K562 (cell line): Measurements from ENCODE around the gene APLF. TPM values are rescaled to one million over a fixed set of nuclear protein-coding genes. Genes with fewer than 3 reads are reported as not detected.

Source experiments
- CEBPG ChIP-seq, 3 experiments: fragments of 200-800 bp in 1 of 3; sonication (Bioruptor generic) in 1 of 3; sonication (generic) in 1 of 3; formaldehyde crosslinking in 1 of 3; IDR thresholded peaks in 2 of 3; conservative IDR thresholded peaks in 1 of 3; 2 replicates each; pipeline versions ENCODE4 v1.6.1 to v1.8.0; 2016 to 2022; ENCODE audit warnings: missing compliant biosample characterization in 2 of 3, missing genetic modification characterization in 2 of 3, mild to moderate bottlenecking in 1 of 3, missing genetic modification reagents in 1 of 3
- GABPB2 ChIP-seq: fragments of 250-450 bp; sonication (Bioruptor Pico); conservative IDR thresholded peaks from 2 replicates; pipeline ENCODE4 v1.5.1; 2021; ENCODE audit warnings: mild to moderate bottlenecking
- GTF2A2 ChIP-seq: IDR thresholded peaks from 2 replicates; pipeline ENCODE4 v1.6.1; 2016; ENCODE audit warnings: mild to moderate bottlenecking, missing genetic modification characterization, missing compliant biosample characterization
- LARP7 ChIP-seq: fragments of 450-650 bp; IDR thresholded peaks from 2 replicates; pipeline ENCODE4 v1.6.1; 2016
- NONO ChIP-seq, 2 experiments: fragments of 200-400 bp in 1 of 2; fragments of 450-650 bp in 1 of 2; formaldehyde crosslinking in 1 of 2; IDR thresholded peaks; 2 replicates each; pipeline ENCODE4 v1.6.1; 2017; ENCODE audit warnings: low read depth in 2 of 2, mild to moderate bottlenecking in 2 of 2, moderate library complexity in 2 of 2, low read length in 1 of 2
- NR2F6 ChIP-seq: fragments of 450-650 bp; formaldehyde crosslinking; IDR thresholded peaks from 2 replicates; pipeline ENCODE4 v1.4.0; 2020; ENCODE audit warnings: mild to moderate bottlenecking
- PHTF2 ChIP-seq: fragments of 250-450 bp; sonication (Bioruptor Pico); IDR thresholded peaks from 2 replicates; pipeline ENCODE4 v1.5.0; 2021; ENCODE audit warnings: mild to moderate bottlenecking
- POLR2AphosphoS5 ChIP-seq: IDR thresholded peaks from 2 replicates; pipeline ENCODE4 v1.6.1; 2011; ENCODE audit warnings: mild to moderate bottlenecking, low read depth, low read length, moderate library complexity; ENCODE audit not compliant: control insufficient read depth, insufficient read depth
- RFX7 ChIP-seq: fragments of 250-450 bp; sonication (Bioruptor Pico); IDR thresholded peaks from 2 replicates; pipeline ENCODE4 v1.5.1; 2021; ENCODE audit warnings: mild to moderate bottlenecking
- SP2 ChIP-seq: IDR thresholded peaks from 2 replicates; pipeline ENCODE4 v1.6.1; 2011; ENCODE audit warnings: mild to moderate bottlenecking, low read depth, low read length, moderate library complexity; ENCODE audit not compliant: poor library complexity, severe bottlenecking; ENCODE audit errors: extremely low read depth
- SRSF1 ChIP-seq: fragments of 200-400 bp; formaldehyde crosslinking; IDR thresholded peaks from 2 replicates; pipeline ENCODE4 v1.6.1; 2017; ENCODE audit warnings: mild to moderate bottlenecking, low read depth, low read length, moderate library complexity
- TEAD1 ChIP-seq, 2 experiments: fragments of 450-650 bp in 1 of 2; sonication (generic) in 1 of 2; formaldehyde crosslinking; IDR thresholded peaks; 2 replicates each; pipeline versions ENCODE4 v1.4.0 to v1.8.0; 2020 to 2022; ENCODE audit warnings: mild to moderate bottlenecking in 2 of 2, missing genetic modification reagents in 1 of 2
- ZNF165 ChIP-seq: fragments of 250-450 bp; sonication (Bioruptor Pico); IDR thresholded peaks from 2 replicates; pipeline ENCODE4 v1.4.0; 2020; ENCODE audit warnings: borderline replicate concordance
- ZNF174 ChIP-seq: fragments of 250-450 bp; sonication (Bioruptor Pico); IDR thresholded peaks from 2 replicates; pipeline ENCODE4 v1.4.0; 2020; ENCODE audit warnings: mild to moderate bottlenecking
- ZNF197 ChIP-seq: fragments of 200-800 bp; sonication (Bioruptor generic); IDR thresholded peaks from 2 replicates; pipeline ENCODE4 v1.6.1; 2016; ENCODE audit warnings: low read depth, missing genetic modification characterization, missing compliant biosample characterization
- ZNF23 ChIP-seq: fragments of 250-450 bp; sonication (Bioruptor Pico); IDR thresholded peaks from 2 replicates; pipeline ENCODE4 v1.4.0; 2020; ENCODE audit warnings: mild to moderate bottlenecking
- ZNF780A ChIP-seq: fragments of 250-450 bp; sonication (Bioruptor Pico); IDR thresholded peaks from 2 replicates; pipeline ENCODE4 v1.5.0; 2021; ENCODE audit warnings: mild to moderate bottlenecking
- polyA plus RNA-seq, 8 experiments: library from polyadenylated mRNA; depleted of rRNA in 4 of 8; stranded (reverse) in 5 of 8; unstranded in 3 of 8; fragments of >200 nt; fragmentation: Nextera tagmentation in 2 of 8; fragmentation: Illumina TruSeq in 1 of 8; extraction: Ambion mirVana in 2 of 8; extraction: Trizol in 1 of 8; gene quantifications; 2 replicates each; pipeline versions ENCODE4 v1.2.1 to v1.2.3, GENCODE V29; 2011 to 2014; ENCODE audit warnings: inconsistent platforms in 1 of 8, missing spikeins in 1 of 8
- total RNA-seq, 7 experiments: library from RNA; depleted of rRNA in 6 of 7; stranded (reverse); fragments of >200 nt in 6 of 7; fragmentation: Illumina TruSeq in 2 of 7; extraction: Trizol in 2 of 7; gene quantifications; 2 replicates each; pipeline versions ENCODE4 v1.2.1 to v1.2.3, GENCODE V29; 2011 to 2021; ENCODE audit warnings: low replicate concordance in 1 of 7
- TF ChIP-seq, protein P1 (sequence below): fragments of 450-650 bp; formaldehyde crosslinking; IDR thresholded peaks from 2 replicates; pipeline ENCODE4 v1.4.0; 2020; ENCODE audit warnings: mild to moderate bottlenecking
- TF ChIP-seq, protein P2 (sequence below): fragments of 450-650 bp; formaldehyde crosslinking; conservative IDR thresholded peaks from 2 replicates; pipeline ENCODE4 v1.4.0; 2022; ENCODE audit warnings: mild to moderate bottlenecking, missing genetic modification characterization
- TF ChIP-seq, protein P3 (sequence below), 2 experiments: fragments of 450-650 bp in 1 of 2; sonication (generic) in 1 of 2; formaldehyde crosslinking; conservative IDR thresholded peaks; 2 replicates each; pipeline versions ENCODE4 v1.4.0 to v1.8.1; 2020 to 2022; ENCODE audit warnings: mild to moderate bottlenecking in 1 of 2, missing genetic modification reagents in 1 of 2
- TF ChIP-seq, protein P4 (sequence below): sonication (generic); formaldehyde crosslinking; IDR thresholded peaks from 2 replicates; pipeline ENCODE4 v1.8.1; 2023; ENCODE audit warnings: mild to moderate bottlenecking, missing genetic modification reagents

The APLF gene
- total and polyA plus RNA-seq, 9 of the 15 experiments (the other 6 are each of a cell fraction or from before 2014, with no cell fraction given), result 0.07 to 1.1 (median 0.71) TPM

DNA sequence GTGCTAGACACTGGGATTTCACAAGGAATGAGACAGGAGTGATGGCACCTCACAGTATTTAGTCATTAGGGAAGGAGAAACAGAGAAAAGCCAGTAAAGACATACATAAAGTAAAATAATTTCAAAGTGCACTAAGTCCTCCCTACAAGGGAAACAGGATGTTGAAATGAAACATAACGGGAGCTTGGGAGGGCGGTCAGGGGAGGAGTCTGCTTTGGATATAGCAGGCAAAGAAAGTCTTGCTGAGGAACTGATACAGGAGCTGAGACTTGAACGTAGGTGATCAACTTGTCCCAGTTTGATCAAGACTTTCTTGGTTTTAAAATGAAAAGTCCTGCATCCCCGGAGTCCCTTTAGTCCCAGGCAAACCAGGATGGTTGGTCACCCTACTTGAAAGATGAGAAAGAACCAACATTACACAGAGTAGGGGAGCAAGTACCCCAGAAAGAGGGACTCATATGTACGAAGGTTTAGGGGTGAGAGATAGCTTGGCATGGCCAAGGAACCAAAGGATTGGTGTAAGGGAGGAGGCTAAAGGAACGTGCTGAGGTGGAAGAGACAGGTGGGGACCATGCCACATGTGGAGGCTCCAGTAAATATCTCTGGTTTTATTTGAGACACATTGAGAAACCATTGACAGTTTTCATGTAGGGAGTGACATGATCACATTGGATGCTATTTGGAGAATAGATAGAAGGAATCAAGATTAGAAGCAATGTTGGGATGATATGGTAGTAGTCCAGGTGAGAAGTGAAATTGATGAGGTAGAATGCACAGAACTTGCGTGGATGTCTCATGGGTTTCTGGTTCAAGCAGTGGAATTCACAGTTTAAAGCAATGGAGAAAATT, 28.7 kb upstream of the APLF start (continued):
- TF ChIP-seq TEAD1 (CRISPR knock-in tag; IDR thresholded peaks at IDR 0.05), result peak in 1 of 2 experiments; percentile 89; a peak in 2 of 4 replicates
- TF ChIP-seq, protein P1, sequence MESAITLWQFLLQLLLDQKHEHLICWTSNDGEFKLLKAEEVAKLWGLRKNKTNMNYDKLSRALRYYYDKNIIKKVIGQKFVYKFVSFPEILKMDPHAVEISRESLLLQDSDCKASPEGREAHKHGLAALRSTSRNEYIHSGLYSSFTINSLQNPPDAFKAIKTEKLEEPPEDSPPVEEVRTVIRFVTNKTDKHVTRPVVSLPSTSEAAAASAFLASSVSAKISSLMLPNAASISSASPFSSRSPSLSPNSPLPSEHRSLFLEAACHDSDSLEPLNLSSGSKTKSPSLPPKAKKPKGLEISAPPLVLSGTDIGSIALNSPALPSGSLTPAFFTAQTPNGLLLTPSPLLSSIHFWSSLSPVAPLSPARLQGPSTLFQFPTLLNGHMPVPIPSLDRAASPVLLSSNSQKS (CRISPR knock-in tag), result peak; percentile 96
- no peak for TF ChIP-seq LARP7
- TF ChIP-seq ZNF23, result peak; percentile 84
- TF ChIP-seq, protein P2, sequence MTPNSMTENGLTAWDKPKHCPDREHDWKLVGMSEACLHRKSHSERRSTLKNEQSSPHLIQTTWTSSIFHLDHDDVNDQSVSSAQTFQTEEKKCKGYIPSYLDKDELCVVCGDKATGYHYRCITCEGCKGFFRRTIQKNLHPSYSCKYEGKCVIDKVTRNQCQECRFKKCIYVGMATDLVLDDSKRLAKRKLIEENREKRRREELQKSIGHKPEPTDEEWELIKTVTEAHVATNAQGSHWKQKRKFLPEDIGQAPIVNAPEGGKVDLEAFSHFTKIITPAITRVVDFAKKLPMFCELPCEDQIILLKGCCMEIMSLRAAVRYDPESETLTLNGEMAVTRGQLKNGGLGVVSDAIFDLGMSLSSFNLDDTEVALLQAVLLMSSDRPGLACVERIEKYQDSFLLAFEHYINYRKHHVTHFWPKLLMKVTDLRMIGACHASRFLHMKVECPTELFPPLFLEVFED, result peak; percentile 100
- TF ChIP-seq GTF2A2 (tag), result peak; percentile 77
- TF ChIP-seq GABPB2 (CRISPR knock-in tag), result peak; percentile 93
- TF ChIP-seq CEBPG (CRISPR knock-in tag; IDR thresholded peaks at IDR 0.05), result no peak
- no peak for TF ChIP-seq CEBPG (tag; conservative IDR thresholded peaks at IDR 0.05 in 1 of 2, IDR thresholded peaks at IDR 0.05 in 1 of 2)
- no peak for TF ChIP-seq SP2
- TF ChIP-seq ZNF174 (CRISPR knock-in tag), result peak; percentile 75; the same call in 1 of the 2 replicates
- peak; percentile 88; the same call in 1 of the 2 replicates for TF ChIP-seq ZNF780A (CRISPR knock-in tag)
- peak; percentile 82 for TF ChIP-seq POLR2AphosphoS5
- no peak for TF ChIP-seq ZNF197 (CRISPR knock-in tag)
- no peak for TF ChIP-seq SRSF1
- TF ChIP-seq PHTF2 (CRISPR knock-in tag), result peak; percentile 52; the same call in 1 of the 2 replicates
- TF ChIP-seq NR2F6 (CRISPR knock-in tag), result peak; percentile 98
- peak; percentile 92 for TF ChIP-seq RFX7 (CRISPR knock-in tag)
- TF ChIP-seq, protein P3, sequence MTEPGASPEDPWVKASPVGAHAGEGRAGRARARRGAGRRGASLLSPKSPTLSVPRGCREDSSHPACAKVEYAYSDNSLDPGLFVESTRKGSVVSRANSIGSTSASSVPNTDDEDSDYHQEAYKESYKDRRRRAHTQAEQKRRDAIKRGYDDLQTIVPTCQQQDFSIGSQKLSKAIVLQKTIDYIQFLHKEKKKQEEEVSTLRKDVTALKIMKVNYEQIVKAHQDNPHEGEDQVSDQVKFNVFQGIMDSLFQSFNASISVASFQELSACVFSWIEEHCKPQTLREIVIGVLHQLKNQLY (CRISPR knock-in tag; conservative IDR thresholded peaks at IDR 0.05), result peak in 1 of 2 experiments; percentile 98; a peak in 2 of 4 replicates
- TF ChIP-seq, protein P4, sequence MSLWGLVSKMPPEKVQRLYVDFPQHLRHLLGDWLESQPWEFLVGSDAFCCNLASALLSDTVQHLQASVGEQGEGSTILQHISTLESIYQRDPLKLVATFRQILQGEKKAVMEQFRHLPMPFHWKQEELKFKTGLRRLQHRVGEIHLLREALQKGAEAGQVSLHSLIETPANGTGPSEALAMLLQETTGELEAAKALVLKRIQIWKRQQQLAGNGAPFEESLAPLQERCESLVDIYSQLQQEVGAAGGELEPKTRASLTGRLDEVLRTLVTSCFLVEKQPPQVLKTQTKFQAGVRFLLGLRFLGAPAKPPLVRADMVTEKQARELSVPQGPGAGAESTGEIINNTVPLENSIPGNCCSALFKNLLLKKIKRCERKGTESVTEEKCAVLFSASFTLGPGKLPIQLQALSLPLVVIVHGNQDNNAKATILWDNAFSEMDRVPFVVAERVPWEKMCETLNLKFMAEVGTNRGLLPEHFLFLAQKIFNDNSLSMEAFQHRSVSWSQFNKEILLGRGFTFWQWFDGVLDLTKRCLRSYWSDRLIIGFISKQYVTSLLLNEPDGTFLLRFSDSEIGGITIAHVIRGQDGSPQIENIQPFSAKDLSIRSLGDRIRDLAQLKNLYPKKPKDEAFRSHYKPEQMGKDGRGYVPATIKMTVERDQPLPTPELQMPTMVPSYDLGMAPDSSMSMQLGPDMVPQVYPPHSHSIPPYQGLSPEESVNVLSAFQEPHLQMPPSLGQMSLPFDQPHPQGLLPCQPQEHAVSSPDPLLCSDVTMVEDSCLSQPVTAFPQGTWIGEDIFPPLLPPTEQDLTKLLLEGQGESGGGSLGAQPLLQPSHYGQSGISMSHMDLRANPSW, result no peak
- TF ChIP-seq NONO (IDR thresholded peaks at IDR 0.05; ENCODE audit: low read depth in 2 of 2, low read length in 1 of 2), result peak in 1 of 2 experiments; percentile 45; a peak in 1 of 4 replicates
- no peak for TF ChIP-seq ZNF165 (CRISPR knock-in tag)
